ENCODE measurements around the gene ERO1A. TPM values are rescaled to one million over a fixed set of nuclear protein-coding genes. Genes with fewer than 3 reads are reported as not detected.

Gene ERO1A
- total RNA-seq, 6 experiments from 2014 or later, result 31.2 to 162 (median 37.9) TPM

GRCh38 chr14:52711666-52712065 is 16.3 kb upstream of the ERO1A start:
- TF ChIP-seq CTCF (IDR thresholded peaks at IDR 0.05), result no peak
- TF ChIP-seq POLR2A (IDR thresholded peaks at IDR 0.05), result no peak
- WGBS (ENCODE audit: insufficient coverage, low coverage, low lambda C conversion rate, missing lambda C conversion rate), result 71% methylated on average over 1 of the region's 1 CpG
- Histone ChIP-seq H3K4me1 (peaks cover 0 to 11% (median 0%) of the 10 kb centered on the region in 4 donors), H3K4me3 (no peak overlapping the region), H3K27ac (no peak overlapping the region), H3K9me3 (no peaks in the 10 kb centered on the region), H3K36me3 (peaks cover 0 to 81% (median 40%) of the 10 kb centered on the region in 4 donors), H3K27me3 (no peaks in the 10 kb centered on the region)
- intact Hi-C loops (cut with DNase I), result no loop called here
- DNase-seq (no peak), ATAC-seq (no peak)

DNA sequence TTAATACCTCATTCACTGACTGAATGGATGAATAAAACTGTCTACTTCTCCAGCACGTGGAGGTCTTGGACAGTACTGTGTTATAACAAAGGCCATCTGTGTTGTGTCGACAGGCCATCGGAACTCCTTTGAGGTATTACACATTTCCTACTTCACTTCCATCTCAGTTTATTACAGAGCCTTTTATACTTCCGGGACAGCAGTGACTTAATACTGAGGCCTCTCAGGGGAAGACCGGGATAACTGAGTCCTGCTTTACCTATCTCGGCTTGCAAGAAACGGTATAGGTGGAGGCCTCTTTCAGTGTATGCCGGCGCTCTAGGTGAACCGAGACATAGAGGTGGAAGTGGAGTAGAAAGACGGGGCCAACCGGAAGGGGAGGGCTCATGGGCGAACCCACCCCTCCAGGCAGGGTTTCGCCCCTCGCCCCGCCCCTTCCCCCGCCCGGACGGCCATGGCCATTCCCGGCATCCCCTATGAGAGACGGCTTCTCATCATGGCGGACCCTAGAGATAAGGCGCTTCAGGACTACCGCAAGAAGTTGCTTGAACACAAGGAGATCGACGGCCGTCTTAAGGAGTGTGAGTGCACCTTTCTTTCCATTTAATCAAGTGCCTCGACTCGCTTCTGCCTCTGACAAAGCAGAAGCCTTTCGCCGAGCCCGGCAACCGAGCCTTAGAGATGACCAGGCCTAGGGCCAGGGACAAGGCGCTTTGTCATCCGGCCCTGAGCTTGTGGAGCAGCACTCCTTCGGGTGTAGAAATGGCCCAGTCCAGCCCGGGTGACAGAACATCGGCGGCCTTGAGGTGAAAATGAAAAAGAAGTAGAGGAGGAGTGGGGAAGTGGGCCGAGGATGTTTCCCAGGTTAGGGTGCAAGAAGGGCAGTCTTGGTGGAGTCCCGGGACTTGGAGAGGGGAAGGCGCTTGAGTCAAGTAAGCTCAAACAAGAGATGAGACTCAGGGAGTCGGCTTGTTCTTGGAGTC is 11.7 kb upstream of the ERO1A start, which contains the start of gene PSMC6:
Gene PSMC6, plus strand, starts transcription at position 477 of the 983 bp plus-strand sequence. Its CDS starts 20 bp downstream, at position 497.
- Histone ChIP-seq H3K4me1 (peaks cover 0 to 11% (median 0%) of the 10 kb centered on the region in 4 donors), H3K27ac (peak within 1 kb of the TSS; percentile 82 to 92 (median 89)), H3K4me3 (peak within 1 kb of the TSS; percentile 69 to 89 (median 82)), H3K27me3 (no peaks in the 10 kb centered on the region), H3K9me3 (no peaks in the 10 kb centered on the region), H3K36me3 (peaks cover 0 to 35% (median 16%) of the 10 kb centered on the region in 4 donors)
- ATAC-seq (peak; percentile 99 to 100 (median 100)), DNase-seq (peak; percentile 97 to 98 (median 97))
- intact Hi-C loops (cut with DNase I), result no loop called here
- TF ChIP-seq CTCF (IDR thresholded peaks at IDR 0.05) (no peak), POLR2A (IDR thresholded peaks at IDR 0.05) (peak; percentile 91)
- WGBS (ENCODE audit: insufficient coverage, low coverage, low lambda C conversion rate, missing lambda C conversion rate), result under 1% methylated on average over 39 of the region's 43 CpGs

DNA sequence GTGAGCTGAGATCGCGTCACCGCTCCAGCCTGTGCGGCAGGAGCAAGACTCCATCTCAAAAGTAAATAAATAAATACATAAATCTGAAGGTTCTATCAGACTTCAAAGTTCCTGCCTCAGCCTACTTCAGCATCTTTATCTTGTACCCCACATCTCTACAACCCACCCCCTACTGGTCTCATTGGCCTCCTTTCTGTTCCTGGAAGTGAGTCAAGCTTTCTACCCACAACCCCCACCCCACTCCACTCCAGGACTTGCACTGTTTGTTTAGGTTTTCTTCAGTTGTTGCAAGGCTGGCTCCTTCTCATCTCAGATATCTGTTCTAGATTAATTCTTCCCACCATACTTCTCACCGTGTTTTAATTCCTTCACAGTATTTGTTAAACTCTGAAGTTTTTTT is 10.9 kb upstream of the ERO1A start:
- Histone ChIP-seq H3K4me3 (peak overlapping the region; percentile 69 to 89 (median 82)), H3K4me1 (peaks cover 0 to 12% (median under 1%) of the 10 kb centered on the region in 4 donors), H3K27me3 (no peaks in the 10 kb centered on the region), H3K36me3 (peaks cover 0 to 28% (median 11%) of the 10 kb centered on the region in 4 donors), H3K27ac (peak overlapping the region; percentile 82 to 92 (median 89)), H3K9me3 (no peaks in the 10 kb centered on the region)
- intact Hi-C loops (cut with DNase I), result no loop called here
- DNase-seq, result no peak
- 47% methylated on average over 1 of the region's 5 CpGs for WGBS (ENCODE audit: insufficient coverage, low coverage, low lambda C conversion rate, missing lambda C conversion rate)
- no peak for ATAC-seq
- TF ChIP-seq POLR2A (IDR thresholded peaks at IDR 0.05) (no peak), CTCF (IDR thresholded peaks at IDR 0.05) (no peak)

DNA sequence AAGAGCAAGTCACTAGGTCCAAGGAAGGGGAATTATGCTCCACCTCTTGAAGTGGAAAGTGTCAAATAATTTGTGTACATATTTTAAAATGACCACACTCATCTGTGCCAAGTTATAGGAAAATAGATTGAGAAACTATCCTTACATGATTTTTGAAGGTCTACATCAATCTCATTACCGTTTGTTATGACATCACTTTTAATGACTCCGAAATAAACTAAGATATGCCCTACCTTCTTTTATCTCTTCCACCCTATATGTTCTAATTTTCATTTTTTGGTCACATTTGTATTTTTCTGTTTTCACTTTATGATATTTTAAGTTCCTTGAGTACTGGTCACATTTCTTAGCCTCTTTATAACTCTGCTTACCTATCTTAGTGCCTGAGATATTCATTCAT is 8.3 kb upstream of the ERO1A start:
- TF ChIP-seq POLR2A (IDR thresholded peaks at IDR 0.05) (no peak), CTCF (IDR thresholded peaks at IDR 0.05) (no peak)
- Histone ChIP-seq H3K9me3 (no peaks in the 10 kb centered on the region), H3K4me1 (peaks cover 0 to 23% (median 9%) of the 10 kb centered on the region in 4 donors), H3K4me3 (no peak overlapping the region), H3K27me3 (no peaks in the 10 kb centered on the region), H3K27ac (no peak overlapping the region), H3K36me3 (peaks cover 0 to 2% (median 0%) of the 10 kb centered on the region in 4 donors)
- WGBS (ENCODE audit: insufficient coverage, low coverage, low lambda C conversion rate, missing lambda C conversion rate), result 79% methylated on average over 2 of the region's 2 CpGs
- intact Hi-C loops (cut with DNase I), result no loop called here
- ATAC-seq, result no peak
- no peak for DNase-seq

Data from right lobe of liver (tissue), 6 donors.